Activated CD4-positive, CD25-positive, alpha-beta regulatory T cell (primary cell): ENCODE measurements around the gene NALF2.

Experiments used
- DNase-seq, 4 experiments: peaks; one replicate each; lab custom pipeline; 2025; lab: John Stamatoyannopoulos, UW

NALF2 gene

GRCh38 chrX:69530306-69530705 is 26.2 kb downstream of the NALF2 start:
- no peak for DNase-seq

GRCh38 chrX:69531031-69531755 is 27.1 kb downstream of the NALF2 start:
- no peak for DNase-seq

- no peak for DNase-seq
Measured at GRCh38 chrX:69535661-69536060, 31.5 kb downstream of the NALF2 start.

GRCh38 chrX:69538321-69538876 is 34.3 kb downstream of the NALF2 start:
- peak; percentile 20 to 47 (median 46) for DNase-seq

GRCh38 chrX:69539437-69539836 is 35.3 kb downstream of the NALF2 start:
- DNase-seq: no peak

GRCh38 chrX:69541956-69542355 is 37.8 kb downstream of the NALF2 start:
- DNase-seq: no peak

- DNase-seq: no peak
Measured at GRCh38 chrX:69543572-69543971, 39.4 kb downstream of the NALF2 start.

GRCh38 chrX:69546417-69546816 is 42.3 kb downstream of the NALF2 start:
- DNase-seq: no peak

- no peak for DNase-seq
Measured at GRCh38 chrX:69546978-69547377, 42.9 kb downstream of the NALF2 start.

- no peak for DNase-seq
Measured at GRCh38 chrX:69551421-69552009, 47.4 kb downstream of the NALF2 start.

GRCh38 chrX:69552512-69552911 is 48.4 kb downstream of the NALF2 start:
- DNase-seq: no peak
